EL (cell line): ENCODE measurements around the gene IFI27L1.

Source experiments
- DNase-seq: peaks from one replicate; pipeline ENCODE4 v3.0.0-alpha.2; 2016

The IFI27L1 gene

GRCh38 chr14:94115058-94115591 lies 34.0 kb downstream of the IFI27L1 start:
- DNase-seq, result peak; percentile 31

- no peak for DNase-seq
These were observed 34.5 kb downstream of the IFI27L1 start for GRCh38 chr14:94115631-94116030.

- DNase-seq, result no peak
These were observed 35.6 kb downstream of the IFI27L1 start for GRCh38 chr14:94116701-94117100.

- DNase-seq, result no peak
These were observed 36.7 kb downstream of the IFI27L1 start for GRCh38 chr14:94117856-94118255.

GRCh38 chr14:94119071-94119470 lies 38.0 kb downstream of the IFI27L1 start:
- no peak for DNase-seq

- DNase-seq, result peak; percentile 88
These were observed 39.7 kb downstream of the IFI27L1 start for GRCh38 chr14:94120667-94121340.

- DNase-seq, result no peak
These were observed 40.4 kb downstream of the IFI27L1 start for GRCh38 chr14:94121485-94121884.

- DNase-seq, result no peak
These were observed 41.3 kb downstream of the IFI27L1 start for GRCh38 chr14:94122438-94122837.

GRCh38 chr14:94123296-94123695 lies 42.2 kb downstream of the IFI27L1 start:
- no peak for DNase-seq

- no peak for DNase-seq
These were observed 42.8 kb downstream of the IFI27L1 start for GRCh38 chr14:94123868-94124267.

- DNase-seq, result no peak
These were observed 43.7 kb downstream of the IFI27L1 start for GRCh38 chr14:94124582-94125377.

- no peak for DNase-seq
These were observed 44.7 kb downstream of the IFI27L1 start for GRCh38 chr14:94125659-94126418.

GRCh38 chr14:94126419-94126677 lies 45.2 kb downstream of the IFI27L1 start:
- no peak for DNase-seq

- DNase-seq, result no peak
These were observed 45.7 kb downstream of the IFI27L1 start for GRCh38 chr14:94126800-94127199.

GRCh38 chr14:94127330-94127729 lies 46.2 kb downstream of the IFI27L1 start:
- DNase-seq, result no peak

- DNase-seq, result no peak
These were observed 47.2 kb downstream of the IFI27L1 start for GRCh38 chr14:94128216-94128839.

- DNase-seq, result peak; percentile 92
These were observed 48.1 kb downstream of the IFI27L1 start, which contains the start of gene IFI27L2 for GRCh38 chr14:94129111-94129757. TSS of gene IFI27L2 (minus strand) at chr14:94129604. CDS start at chr14:94129564, 40 bp downstream.

- peak; percentile 73 for DNase-seq
These were observed 48.8 kb downstream of the IFI27L1 start for GRCh38 chr14:94129758-94130414.

- DNase-seq, result peak; percentile 71
These were observed 51.3 kb downstream of the IFI27L1 start for GRCh38 chr14:94132285-94132887.

- DNase-seq, result no peak
These were observed 54.4 kb downstream of the IFI27L1 start for GRCh38 chr14:94135476-94135875.

GRCh38 chr14:94136575-94137331 lies 55.6 kb downstream of the IFI27L1 start:
- peak; percentile 86 for DNase-seq
